Choroid plexus epithelial cell (primary cell): ENCODE measurements around the gene NKAIN4.

Source experiments
- DNase-seq: peaks from one replicate; pipeline ENCODE4 v3.0.0-alpha.2; 2010; ENCODE audit warnings: low read depth
- H3K4me3 ChIP-seq: 2 replicates; pipeline ENCODE4 v1.5.1; 2011; ENCODE audit warnings: low read depth, mild to moderate bottlenecking, control low read depth, low read length, moderate library complexity
- TF ChIP-seq, protein P1 (sequence below): conservative IDR thresholded peaks from 2 replicates; pipeline ENCODE4 v1.5.1; 2011; ENCODE audit warnings: low read depth, mild to moderate bottlenecking, control low read depth, inconsistent platforms, low read length, moderate library complexity

NKAIN4 gene

DNA sequence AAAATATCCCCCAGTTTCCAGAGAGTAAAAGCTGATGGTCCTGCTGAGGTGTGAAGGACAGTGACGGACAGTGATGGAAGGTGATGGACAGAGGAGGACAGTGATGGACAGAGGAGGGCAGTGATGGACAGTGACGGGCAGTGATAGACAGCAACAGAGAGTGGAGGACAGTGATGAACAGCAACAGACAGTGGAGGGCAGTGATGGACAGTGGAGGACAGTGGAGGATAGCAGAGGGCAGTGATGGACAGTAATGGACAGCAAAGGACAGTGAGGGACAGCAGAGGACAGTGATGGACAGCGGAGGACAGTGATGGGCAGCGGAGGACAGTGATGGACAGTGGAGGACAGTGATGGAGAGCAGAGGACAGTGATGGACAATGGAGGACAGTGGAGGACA, 2.7 kb upstream of the NKAIN4 start:
- H3K4me3 ChIP-seq: no peak overlapping the region
- TF ChIP-seq, protein P1, sequence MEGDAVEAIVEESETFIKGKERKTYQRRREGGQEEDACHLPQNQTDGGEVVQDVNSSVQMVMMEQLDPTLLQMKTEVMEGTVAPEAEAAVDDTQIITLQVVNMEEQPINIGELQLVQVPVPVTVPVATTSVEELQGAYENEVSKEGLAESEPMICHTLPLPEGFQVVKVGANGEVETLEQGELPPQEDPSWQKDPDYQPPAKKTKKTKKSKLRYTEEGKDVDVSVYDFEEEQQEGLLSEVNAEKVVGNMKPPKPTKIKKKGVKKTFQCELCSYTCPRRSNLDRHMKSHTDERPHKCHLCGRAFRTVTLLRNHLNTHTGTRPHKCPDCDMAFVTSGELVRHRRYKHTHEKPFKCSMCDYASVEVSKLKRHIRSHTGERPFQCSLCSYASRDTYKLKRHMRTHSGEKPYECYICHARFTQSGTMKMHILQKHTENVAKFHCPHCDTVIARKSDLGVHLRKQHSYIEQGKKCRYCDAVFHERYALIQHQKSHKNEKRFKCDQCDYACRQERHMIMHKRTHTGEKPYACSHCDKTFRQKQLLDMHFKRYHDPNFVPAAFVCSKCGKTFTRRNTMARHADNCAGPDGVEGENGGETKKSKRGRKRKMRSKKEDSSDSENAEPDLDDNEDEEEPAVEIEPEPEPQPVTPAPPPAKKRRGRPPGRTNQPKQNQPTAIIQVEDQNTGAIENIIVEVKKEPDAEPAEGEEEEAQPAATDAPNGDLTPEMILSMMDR: no peak
- DNase-seq: no peak

GRCh38 chr20:63255931-63256704, 1.9 kb upstream of the NKAIN4 start:
- TF ChIP-seq, protein P1: no peak
- DNase-seq: no peak
- no peak overlapping the region for H3K4me3 ChIP-seq

- no peak overlapping the region for H3K4me3 ChIP-seq
- DNase-seq: no peak
- TF ChIP-seq, protein P1: no peak
These were observed 532 bp upstream of the NKAIN4 start for GRCh38 chr20:63254606-63255384.

GRCh38 chr20:63253438-63254231, 628 bp downstream of the NKAIN4 start:
- DNase-seq: no peak
- H3K4me3 ChIP-seq: no peak overlapping the region
- TF ChIP-seq, protein P1: no peak

DNA sequence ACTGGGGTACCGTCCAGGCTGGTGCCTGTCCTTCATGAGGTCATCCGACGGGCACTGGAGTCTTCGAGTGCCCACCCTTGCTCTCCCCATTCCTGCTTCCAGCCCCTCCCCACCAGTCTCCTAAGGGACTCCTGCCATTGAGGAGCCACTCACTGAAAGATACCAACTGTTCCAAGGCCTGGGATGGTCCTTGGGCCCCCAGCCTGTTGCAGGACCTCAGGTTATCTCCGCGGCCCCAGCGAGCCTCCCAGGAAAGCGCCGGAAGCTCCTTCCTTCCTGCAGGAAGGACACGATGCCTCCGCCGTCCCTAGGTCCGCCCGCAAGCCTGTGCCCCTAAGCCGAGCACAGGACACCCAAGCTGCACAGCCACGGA, 1.2 kb downstream of the NKAIN4 start:
- DNase-seq: no peak
- TF ChIP-seq, protein P1: no peak
- H3K4me3 ChIP-seq: no peak overlapping the region

DNA sequence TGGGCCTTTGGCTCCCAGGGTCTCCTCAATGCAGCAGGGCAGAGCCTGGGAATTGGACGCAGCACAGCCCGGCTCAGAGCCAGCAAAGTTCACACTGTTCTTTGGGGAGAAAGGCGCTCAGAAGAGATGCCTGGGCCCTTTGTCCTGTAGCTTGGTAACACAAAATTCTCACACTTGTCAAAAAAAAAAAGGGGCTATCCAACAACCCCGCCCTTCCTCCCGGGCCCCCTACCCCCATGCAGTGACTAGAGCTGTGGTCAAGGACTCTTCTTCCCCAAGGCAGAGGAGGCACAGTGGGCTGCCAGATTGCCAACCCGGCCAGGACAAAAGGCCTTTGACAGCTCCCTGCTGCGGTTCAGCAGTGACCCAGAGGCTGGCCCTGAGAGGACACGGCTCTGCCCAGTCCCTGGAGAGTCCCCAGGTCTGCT, 2.0 kb downstream of the NKAIN4 start:
- TF ChIP-seq, protein P1: no peak
- DNase-seq: no peak
- no peak overlapping the region for H3K4me3 ChIP-seq
